Loucy (cell line): ENCODE results near the gene MYT1.

Experiments
- H2AFZ ChIP-seq: fragments of 200-600 bp; sonication (generic); 2 replicates; pipeline ENCODE4 v1.6.0; 2016; ENCODE audit warnings: antibody characterized with exemption, mild to moderate bottlenecking, low read length, moderate library complexity
- H3F3A ChIP-seq: fragments of 200-600 bp; 2 replicates; pipeline ENCODE4 v1.6.0; 2016; ENCODE audit warnings: antibody characterized with exemption, low read depth, mild to moderate bottlenecking
- H3K27me3 ChIP-seq: fragments of 200-600 bp; sonication (generic); 2 replicates; pipeline ENCODE4 v1.6.1; 2014; ENCODE audit warnings: low read length, mild to moderate bottlenecking; ENCODE audit not compliant: insufficient read depth, poor library complexity, severe bottlenecking
- H3K36me3 ChIP-seq: fragments of 200-600 bp; sonication (generic); 2 replicates; pipeline ENCODE4 v1.6.1; 2016; ENCODE audit warnings: low read length; ENCODE audit not compliant: insufficient read depth
- H3K4me1 ChIP-seq: fragments of 200-600 bp; sonication (generic); 2 replicates; pipeline ENCODE4 v1.5.1; 2014; ENCODE audit warnings: low read length, mild to moderate bottlenecking; ENCODE audit not compliant: insufficient read depth, poor library complexity, severe bottlenecking
- H3K4me2 ChIP-seq: fragments of 200-600 bp; sonication (generic); 2 replicates; pipeline ENCODE4 v1.6.0; 2014; ENCODE audit warnings: antibody characterized with exemption, low read length, low read depth, mild to moderate bottlenecking; ENCODE audit not compliant: poor library complexity, severe bottlenecking
- H3K4me3 ChIP-seq: fragments of 200-600 bp; sonication (generic); 2 replicates; pipeline ENCODE4 v1.5.1; 2014; ENCODE audit warnings: low read length, mild to moderate bottlenecking, mixed read lengths; ENCODE audit not compliant: poor library complexity, severe bottlenecking
- H3K79me2 ChIP-seq: fragments of 200-600 bp; sonication (generic); 2 replicates; pipeline ENCODE4 v1.6.1; 2014; ENCODE audit warnings: low read length; ENCODE audit not compliant: insufficient read depth
- H3K9ac ChIP-seq: fragments of 200-600 bp; sonication (generic); 2 replicates; pipeline ENCODE4 v1.6.0; 2014; ENCODE audit warnings: mild to moderate bottlenecking, low read depth, low read length, moderate library complexity; ENCODE audit not compliant: poor library complexity, severe bottlenecking
- H3K9me2 ChIP-seq: fragments of 200-600 bp; sonication (generic); replicated peaks from 2 replicates; pipeline ENCODE4 v1.6.1; 2016; ENCODE audit warnings: low read depth, low read length, mixed read lengths
- H3K9me3 ChIP-seq: fragments of 200-600 bp; sonication (generic); 2 replicates; pipeline ENCODE4 v1.6.1; 2014; ENCODE audit warnings: mild to moderate bottlenecking, antibody characterized with exemption, low read length, low read depth; ENCODE audit not compliant: insufficient read depth
- H4K20me1 ChIP-seq: fragments of 200-600 bp; sonication (generic); 2 replicates; pipeline ENCODE4 v1.6.0; 2014; ENCODE audit warnings: antibody characterized with exemption, low read length, mild to moderate bottlenecking; ENCODE audit not compliant: insufficient read depth, poor library complexity, severe bottlenecking
- CTCF ChIP-seq: fragments of 200-600 bp; sonication (generic); conservative IDR thresholded peaks from 2 replicates; pipeline ENCODE4 v1.5.1; 2014; ENCODE audit warnings: mild to moderate bottlenecking, antibody characterized with exemption, low read length
- EZH2phosphoT487 ChIP-seq: fragments of 200-600 bp; IDR thresholded peaks from 2 replicates; pipeline ENCODE4 v1.6.1; 2018; ENCODE audit warnings: antibody characterized with exemption, mild to moderate bottlenecking, moderate library complexity, borderline replicate concordance

MYT1 gene

DNA sequence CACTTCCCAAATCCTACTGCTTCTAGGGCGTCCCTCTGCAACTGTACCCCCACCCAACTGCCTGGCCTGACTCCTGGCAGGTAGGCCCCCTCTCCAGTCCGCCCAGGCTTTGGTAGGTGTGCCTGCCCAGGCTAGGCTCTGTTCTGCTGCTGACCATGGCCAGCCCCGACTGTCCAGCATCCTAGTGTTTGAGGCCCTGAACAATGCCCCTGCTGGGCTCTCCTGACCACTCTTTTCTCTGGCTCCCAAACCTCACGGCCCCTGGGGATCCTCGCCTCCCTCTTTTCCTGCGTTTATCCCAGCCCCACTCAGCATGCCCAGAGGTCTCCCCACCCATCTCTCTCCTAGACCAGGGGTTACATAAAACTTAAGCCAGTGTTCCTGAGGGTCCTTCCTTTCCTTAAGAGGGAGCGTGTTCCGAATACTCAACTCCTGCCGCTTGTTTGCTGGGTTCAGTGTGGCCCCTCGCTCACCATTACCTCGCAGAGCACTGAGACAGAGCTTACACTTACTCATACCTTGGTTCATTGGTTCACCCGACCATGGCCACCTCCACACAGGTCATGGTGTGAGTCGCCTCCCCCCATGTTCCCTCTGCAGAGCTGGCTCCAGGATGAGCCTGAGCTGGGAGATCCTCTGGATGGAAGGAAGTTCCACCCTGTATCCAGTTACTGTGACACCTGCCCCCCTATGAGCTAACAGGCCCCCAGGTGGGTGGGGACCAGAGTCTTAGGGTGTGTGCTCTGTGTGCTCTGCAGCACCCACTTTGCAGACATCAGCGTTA lies 21.0 kb upstream of the MYT1 start:
- H3K4me1 ChIP-seq, result peaks cover 11% of the 10 kb centered on the region
- H3K4me3 ChIP-seq, result no peak overlapping the region
- no peaks in the 10 kb centered on the region for H3F3A ChIP-seq
- H3K36me3 ChIP-seq, result no peaks in the 10 kb centered on the region
- H4K20me1 ChIP-seq, result no peaks in the 10 kb centered on the region
- TF ChIP-seq EZH2phosphoT487 (no peak), CTCF (no peak)
- peaks cover 35% of the 10 kb centered on the region; the same call in 1 of the 2 replicates for H3K9me3 ChIP-seq
- no peak overlapping the region for H3K9ac ChIP-seq
- no peaks in the 10 kb centered on the region for H3K27me3 ChIP-seq
- H3K9me2 ChIP-seq, result no peaks in the 10 kb centered on the region
- no peak overlapping the region for H2AFZ ChIP-seq
- no peaks in the 10 kb centered on the region for H3K79me2 ChIP-seq
- peak overlapping the region; percentile 24 for H3K4me2 ChIP-seq

GRCh38 chr20:64144144-64144912 lies 19.9 kb upstream of the MYT1 start:
- H3K4me1 ChIP-seq, result peaks cover 11% of the 10 kb centered on the region
- H3K9ac ChIP-seq, result no peak overlapping the region
- no peaks in the 10 kb centered on the region for H4K20me1 ChIP-seq
- no peak overlapping the region for H3K4me3 ChIP-seq
- H3K4me2 ChIP-seq, result no peak overlapping the region
- TF ChIP-seq CTCF (no peak), EZH2phosphoT487 (no peak)
- H2AFZ ChIP-seq, result no peak overlapping the region
- H3K79me2 ChIP-seq, result no peaks in the 10 kb centered on the region
- no peaks in the 10 kb centered on the region for H3K27me3 ChIP-seq
- no peaks in the 10 kb centered on the region for H3F3A ChIP-seq
- peaks cover 38% of the 10 kb centered on the region; the same call in 1 of the 2 replicates for H3K9me3 ChIP-seq
- H3K9me2 ChIP-seq, result no peaks in the 10 kb centered on the region
- H3K36me3 ChIP-seq, result no peaks in the 10 kb centered on the region

GRCh38 chr20:64145458-64146300 lies 18.6 kb upstream of the MYT1 start:
- Histone ChIP-seq H3K4me2 (no peak overlapping the region), H3K9me2 (no peaks in the 10 kb centered on the region), H3K4me3 (no peak overlapping the region), H3K9me3 (peaks cover 49% of the 10 kb centered on the region; the same call in 1 of the 2 replicates), H3K27me3 (no peaks in the 10 kb centered on the region), H4K20me1 (no peaks in the 10 kb centered on the region), H3K4me1 (peaks cover 11% of the 10 kb centered on the region), H3K36me3 (no peaks in the 10 kb centered on the region), H3F3A (no peaks in the 10 kb centered on the region; the same call in 1 of the 2 replicates), H2AFZ (no peak overlapping the region), H3K9ac (no peak overlapping the region), H3K79me2 (no peaks in the 10 kb centered on the region)
- TF ChIP-seq EZH2phosphoT487 (no peak), CTCF (peak; percentile 50)
